GM19035 (cell line): Measurements from ENCODE around the gene ISCU.
"Not testable (repeated sequence)": the region's sequence is repeated elsewhere in the genome, so short reads cannot be mapped to it uniquely, and the experiment has no call there.

Experiments
- ATAC-seq: cut with Tn5 transposase; IDR thresholded peaks from one replicate; pipeline ENCODE4 v1.9.1; 2021; ENCODE audit not compliant: unreplicated experiment

The ISCU gene

DNA sequence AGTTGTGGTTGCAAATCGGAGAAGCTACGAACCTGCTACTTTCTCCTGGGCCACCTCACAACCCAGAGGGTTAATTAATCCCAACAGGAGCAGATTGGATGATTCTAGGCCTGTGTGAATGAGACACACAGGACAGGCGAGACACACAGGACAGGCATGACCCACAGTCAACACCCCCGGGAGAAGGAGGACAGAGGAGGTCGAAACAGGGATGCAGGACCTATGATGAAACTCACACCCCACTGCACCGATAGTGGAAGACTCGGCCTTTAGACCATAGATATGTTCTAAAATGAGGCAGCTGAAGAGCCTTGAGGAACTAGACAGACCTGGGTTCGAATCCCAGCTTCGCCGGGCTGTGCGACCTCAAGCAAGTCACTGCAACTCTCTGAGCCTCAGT is 23.9 kb downstream of the ISCU start:
- ATAC-seq, result no peak

DNA sequence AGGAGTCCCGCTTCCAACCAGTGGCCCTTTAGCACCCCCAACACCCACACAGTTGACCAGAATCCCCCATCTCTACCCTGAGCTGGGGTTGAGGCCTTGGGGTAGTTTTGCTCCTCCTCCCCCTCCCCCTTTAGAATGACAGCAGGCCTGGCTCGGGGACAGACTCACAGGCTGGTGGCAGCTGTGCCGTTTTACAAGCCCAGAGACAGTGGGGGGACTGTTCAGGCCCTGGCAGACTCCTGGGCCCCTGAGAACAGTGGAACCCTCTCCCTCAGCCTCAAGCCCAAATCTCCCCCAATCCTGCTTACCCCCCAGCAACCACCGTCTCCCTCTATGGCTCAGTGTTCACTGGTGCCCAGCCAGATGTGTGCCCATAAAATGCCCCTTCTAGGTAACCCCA is 25.4 kb downstream of the ISCU start:
- no peak for ATAC-seq

DNA sequence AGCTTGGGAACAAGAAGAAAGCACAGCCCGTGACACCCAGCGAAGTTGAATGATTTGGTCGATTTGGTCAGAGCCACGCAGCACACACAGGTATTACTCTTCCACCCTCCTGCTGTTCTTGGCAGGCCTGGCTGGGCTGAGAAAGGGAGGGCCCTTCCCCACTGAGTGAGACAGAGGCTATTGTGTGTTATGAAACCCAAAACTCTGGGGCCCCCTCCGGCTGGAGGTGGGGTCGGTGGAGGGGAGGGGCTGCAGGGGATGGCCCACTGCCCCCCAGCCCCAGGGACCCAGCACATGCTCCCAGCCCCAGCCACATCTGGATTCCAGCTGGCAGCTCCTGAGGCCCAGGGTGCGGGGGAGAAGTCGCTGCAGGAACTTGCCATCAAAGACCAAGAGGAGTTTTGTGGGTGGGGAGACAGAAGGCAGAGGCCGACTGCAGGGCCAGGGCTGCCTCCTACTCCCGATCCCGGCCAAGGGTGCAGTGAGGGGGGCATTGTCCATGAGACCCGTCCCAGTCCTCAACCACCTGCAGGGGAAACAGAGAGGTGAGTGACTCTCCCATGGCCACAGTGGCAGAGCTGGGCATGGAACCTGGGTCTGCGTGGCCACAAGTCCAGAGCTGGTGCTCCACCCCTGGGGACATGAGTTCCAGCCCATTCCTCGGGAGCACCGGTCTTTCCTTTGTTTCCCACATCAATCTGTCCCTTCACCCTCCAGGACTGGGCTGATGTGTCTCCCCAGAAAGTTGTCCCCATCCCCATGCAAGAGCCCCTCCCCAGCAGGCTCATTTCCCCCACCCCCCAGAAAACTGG is 26.8 kb downstream of the ISCU start:
- ATAC-seq, result no peak

DNA sequence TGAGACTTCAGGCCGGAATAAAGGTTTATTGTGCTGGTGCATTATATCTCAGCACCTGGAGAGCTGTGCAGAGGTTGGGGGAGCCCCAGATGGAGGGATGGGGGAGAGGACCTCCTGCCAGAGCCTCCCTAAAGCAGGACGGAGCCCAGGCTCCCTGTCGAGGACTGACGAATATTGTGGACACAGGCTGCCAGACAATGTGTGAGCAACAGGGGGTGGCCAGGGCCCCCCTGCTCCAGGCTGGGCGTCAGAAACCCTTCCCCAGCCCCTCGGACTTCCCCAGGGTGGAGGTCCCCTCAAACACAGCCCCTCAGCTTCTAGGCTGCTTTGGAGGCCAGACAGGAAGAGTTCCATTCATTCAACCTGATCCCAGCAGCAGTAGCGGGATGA is 27.4 kb downstream of the ISCU start:
- no peak for ATAC-seq

DNA sequence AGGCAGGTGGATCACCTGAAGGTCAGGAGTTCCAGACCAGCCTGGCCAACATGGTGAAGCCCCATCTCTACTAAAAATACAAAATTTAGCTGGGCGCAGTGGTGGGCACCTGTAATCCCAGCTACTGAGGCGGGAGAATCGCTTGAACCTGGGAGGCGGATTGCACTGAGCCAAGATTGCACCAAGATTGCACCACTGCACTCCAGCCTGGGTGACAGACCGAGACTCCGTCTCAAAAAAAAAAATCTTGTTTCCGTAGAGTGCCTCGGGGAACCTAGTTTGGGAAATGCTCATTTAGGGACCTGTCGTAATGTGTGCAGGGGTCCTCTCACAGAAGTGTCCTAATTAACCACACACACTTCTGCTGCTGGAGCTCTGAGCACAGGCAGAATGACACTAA is 28.1 kb downstream of the ISCU start:
- ATAC-seq, result not testable (repeated sequence)

DNA sequence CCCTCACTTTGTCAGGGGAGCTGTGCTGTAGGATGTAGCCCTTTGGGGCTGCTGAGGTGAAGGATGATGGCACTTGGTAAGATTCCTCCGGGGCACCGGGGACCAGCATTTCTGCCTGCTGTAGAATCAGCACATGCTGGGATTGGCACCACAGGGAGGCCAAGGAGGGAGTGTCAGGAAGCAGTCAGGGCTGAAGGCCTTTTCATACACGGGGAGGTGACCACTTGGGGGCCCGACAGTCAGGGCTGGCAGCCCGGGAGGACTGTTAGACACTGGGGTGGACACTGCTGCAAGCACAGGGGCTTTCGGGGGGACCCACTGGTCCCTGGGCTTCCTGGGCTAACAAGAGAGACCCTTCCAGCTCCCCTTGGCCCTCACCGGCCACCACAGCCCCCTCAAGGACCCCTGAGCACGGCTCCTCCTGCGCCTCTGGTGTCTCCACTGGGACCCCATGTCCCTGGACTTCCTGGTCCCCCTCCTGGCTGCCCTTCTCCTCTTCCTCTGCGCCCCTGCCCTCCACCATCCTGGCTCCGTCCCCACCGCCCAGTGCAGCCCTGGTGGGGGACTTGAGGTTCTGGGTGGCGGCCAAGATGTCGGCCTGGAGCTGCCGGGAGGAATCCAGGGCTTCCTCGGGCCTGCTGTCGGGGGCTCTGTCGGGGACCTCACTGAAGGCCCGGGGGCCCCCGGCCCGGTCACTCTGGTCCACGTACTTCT is 29.0 kb downstream of the ISCU start:
- ATAC-seq, result no peak

DNA sequence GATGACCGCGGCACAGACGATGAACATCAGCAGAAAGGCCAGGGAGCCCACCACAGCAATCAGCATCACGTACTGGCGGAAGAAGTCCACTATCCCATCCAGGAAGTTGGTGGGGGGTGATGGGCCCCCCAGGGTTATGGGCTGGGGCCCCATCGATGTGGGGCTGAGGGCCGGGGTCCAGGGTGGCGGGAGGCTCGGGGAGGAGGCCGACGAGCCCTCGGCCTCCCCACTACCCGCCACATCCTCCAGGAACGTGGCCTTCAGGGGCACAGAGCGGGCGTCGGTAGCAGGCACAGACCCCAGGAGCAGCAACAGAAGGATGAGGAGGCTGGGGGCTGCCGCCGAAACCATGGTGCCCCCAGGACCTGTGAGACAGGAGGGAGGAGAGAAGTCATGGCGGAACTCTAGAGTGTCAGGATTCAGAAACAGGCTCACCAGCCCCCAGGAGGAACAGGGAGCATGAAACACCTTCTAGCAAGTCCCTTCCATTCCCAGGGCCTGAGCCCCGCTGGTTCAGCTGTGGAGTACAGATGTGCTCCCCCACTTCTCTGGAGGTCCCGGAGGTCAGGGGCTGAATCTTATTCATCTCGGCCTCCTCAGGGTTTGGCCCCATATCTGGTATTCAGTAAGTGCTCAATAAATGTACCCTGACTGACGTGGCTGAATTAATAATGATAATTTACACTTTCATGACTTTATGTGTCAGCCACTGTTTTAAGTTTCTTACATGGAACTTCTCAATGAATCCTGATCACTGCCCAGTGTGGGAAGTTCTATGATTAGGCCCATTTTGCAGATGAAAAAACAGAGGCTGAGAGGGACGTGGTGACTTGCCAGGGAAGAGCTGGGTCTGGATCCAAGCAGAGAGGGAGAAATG is 29.9 kb downstream of the ISCU start:
- ATAC-seq, result no peak

DNA sequence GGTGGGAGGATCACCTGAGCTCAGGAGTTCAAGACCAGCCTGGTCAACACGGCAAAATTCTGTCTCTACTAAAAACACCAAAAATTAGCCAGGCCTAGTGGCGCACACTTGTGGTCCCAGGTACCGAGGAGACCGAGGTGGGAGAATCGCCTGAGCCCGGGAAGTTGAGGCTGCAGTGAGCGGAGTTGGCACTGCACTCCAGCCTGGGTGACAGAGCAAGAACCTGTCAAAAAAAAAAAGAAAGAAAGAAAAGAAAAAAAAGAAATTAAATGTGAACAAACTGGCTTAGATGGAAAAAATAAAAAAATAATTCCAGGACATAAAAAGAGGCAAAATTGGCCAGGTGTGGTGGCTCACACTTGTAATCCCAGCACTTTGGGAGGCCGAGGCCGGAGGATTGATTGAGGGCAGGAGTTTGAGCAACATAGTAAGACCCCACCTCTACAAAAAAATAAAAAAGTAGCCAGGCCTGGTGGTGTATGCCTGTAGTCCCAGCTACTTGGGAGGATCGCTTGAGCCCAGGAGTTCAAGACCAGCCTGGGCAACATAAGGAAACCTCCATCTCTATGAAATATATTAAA is 32.0 kb downstream of the ISCU start:
- ATAC-seq, result no peak

DNA sequence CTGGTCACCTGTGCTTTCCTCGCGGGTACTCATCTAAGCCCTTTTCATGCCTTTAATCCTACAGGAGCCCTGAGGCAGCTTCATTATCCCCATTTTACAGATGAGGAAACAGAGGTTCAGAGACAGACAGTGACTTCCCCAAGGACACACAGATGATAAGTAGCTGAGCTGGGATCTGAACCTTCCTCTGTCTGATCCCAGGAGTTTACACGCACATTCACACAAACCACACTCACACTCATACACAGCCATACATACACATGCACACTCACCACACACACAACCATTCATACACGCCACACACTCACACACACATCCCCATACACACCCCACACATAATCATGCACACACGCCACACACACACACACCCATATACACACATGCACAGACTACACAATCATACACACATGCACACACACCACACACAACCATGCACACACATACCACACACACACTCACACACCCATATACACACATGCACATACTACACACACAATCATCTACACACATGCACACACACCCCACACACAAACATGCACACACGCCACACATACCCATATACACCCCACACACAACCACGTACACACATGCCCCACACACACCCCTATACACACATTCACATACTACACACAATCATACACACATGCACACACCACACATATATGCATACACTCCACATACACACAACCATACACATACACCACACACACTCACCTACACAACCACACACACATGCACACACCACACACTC is 32.7 kb downstream of the ISCU start:
- ATAC-seq, result no peak

DNA sequence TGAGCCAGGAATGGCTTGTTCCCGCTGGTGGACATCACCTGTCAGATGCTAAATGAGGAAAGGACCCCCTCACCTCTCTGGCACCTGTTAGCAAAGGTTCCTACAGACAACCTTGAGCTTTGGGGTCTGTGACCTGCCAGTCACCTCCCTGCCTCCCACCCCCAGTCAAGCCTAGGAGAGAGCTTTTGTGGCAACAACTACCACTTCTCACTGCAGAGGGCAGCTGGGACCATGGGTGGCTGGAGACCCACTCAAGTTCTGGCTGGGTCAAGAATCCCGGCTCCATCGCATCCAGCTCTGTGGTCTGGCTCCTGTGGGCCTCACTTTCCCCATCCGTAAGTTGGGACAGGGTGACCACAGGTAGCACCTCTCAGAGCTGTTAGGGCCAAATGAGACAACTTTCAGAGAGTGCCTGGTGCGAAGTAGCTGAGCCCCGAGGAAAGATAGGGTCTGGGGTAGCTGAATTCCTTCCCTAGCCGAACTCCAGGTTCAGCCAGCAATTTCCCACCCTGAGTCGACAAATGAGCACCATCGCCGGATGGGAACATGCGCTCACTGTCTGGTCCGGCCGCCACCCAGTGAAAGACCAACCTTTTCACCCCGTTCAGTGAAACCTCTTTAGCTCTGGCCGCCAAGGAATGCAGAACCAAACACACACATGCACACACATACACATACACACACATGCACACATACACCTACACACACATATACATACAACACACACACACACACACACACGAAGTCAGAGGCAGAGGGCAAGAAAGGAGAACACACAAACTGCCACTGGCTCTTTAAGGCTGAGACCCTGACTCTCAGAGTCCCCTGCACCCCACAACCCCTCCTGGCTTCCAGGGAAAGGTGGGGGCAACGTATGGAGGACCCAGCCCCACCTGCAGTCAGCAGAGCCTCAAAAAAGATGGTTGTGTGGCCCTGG is 33.6 kb downstream of the ISCU start:
- no peak for ATAC-seq

DNA sequence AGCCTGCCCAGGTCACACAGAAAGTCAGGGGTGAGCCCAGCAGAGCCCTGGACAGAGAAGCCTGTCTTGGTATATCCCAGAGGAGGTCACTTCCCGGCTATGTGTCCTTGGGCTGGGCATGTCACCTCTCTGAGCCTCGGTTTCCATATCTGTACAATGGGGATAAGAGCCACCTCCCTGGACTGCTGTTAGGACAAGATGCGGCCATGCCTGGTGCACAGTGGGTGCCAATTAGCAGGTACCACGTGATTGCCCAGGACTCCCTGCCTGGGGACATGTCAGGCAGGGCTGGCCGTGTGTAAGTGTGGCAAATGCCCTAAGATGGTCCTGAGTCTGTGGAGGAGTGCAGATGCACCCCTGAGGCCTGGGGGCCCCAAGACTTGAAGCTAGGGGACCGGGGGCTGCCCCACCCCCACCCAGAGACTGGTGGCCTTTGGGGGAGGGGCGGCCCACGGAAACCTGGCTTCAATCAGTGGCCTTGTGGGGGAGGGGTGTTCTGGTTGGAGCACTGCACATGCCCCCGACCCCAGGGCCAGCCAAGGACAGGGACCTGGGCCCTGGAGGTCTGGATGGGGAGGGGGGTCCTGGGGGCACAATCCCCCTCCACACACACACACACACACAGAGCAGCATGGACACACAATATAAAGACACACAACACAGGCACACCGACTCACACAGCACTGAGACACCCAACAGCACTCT is 34.6 kb downstream of the ISCU start:
- no peak for ATAC-seq

DNA sequence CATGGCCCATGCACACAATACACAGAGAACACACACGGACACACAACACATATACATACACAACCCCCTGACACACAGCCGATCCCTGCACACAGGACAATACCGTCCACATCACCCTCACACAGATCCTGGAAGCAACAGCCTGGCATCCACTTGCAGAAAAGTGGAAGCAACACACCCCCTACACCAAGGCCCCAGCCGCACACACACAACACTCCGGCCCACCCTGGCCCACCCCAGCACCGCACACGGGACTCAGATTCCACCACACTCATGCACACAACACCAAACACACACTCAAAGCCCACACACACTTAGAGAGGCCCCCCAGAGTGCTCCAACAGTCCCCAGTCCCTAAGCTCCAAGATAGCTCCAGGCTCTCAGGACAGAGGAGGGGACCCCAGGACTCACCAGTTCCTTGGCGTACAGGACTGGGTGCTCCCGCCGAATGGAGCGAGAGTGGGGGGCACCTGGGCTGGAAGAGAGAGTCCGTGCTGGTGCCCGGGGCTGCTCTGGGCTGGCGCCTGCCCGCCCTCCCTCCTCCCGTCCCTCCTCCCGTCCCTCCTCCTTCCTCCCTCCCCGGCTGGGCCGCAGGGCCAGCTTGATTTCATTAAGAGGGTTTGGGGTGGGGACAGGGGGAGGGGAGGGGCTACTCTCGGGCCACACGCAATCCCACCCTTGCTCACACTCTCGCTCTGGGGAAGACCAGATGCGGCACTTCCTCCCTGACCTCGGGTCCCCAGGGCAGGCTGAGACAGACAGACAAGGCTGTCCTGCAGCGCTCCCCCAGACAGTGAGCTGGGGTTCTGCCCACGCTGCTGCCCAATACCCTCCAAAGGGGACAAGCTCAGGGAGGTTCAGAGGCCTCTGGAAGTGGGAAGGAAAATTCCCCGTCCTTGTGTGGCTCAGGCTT is 35.4 kb downstream of the ISCU start, which contains the start of gene TMEM119:
TMEM119 (minus strand) TSS at position 526 of the 913 bp plus-strand sequence. CDS start 5,701 bp downstream, outside the sequence.
- no peak for ATAC-seq

DNA sequence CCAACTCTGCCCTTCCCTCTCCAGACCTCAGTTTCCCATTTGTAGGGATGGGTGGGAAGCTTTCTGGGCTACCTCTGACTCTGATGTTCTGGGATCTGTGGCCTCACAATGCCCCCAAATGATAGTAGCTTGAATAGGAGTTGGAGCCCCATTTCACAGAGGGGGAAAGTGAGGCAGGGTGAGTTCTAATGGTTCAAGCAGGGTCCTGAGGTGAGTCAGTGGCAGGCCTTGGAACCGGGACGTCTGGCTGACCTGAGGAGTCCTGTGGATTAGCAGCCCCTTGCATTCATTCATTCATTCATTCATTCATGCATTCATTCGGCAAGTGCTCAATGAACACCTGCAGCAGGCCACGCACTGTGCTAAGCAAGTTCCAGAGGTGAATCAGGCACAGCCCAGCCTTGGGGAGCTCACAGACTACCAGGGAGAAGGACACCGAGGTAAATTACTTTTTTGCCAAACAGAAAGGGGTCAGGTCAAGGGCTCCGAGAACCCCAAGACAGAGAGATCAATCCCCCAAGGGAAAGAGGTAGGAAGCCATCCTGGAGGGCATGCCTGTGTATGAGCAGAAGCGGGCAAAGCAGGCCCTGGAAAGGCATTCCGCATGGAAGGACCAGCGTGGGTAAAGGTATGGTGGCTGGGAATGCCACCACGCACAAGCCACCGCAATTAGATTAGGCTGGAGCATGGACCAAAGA is 36.3 kb downstream of the ISCU start:
- no peak for ATAC-seq

DNA sequence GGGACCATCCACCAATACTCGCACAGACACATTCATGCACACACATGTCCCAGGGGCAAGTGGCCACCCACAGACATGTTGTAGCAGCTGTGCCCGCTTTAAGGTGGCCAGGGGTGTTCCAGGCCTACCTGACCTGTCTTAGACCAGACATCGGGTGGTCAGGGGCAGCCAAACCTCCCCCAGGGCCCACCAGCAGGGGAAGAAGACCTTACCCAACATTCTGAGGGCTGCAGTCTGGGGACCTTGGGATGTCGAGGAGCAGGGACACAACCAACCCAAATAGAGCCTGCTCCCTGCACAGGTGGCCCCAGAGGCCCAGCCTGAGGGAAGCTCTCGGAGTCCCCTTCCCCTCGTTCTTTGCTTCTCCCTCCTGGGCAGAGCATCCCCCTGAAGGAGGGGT is 37.1 kb downstream of the ISCU start:
- no peak for ATAC-seq

DNA sequence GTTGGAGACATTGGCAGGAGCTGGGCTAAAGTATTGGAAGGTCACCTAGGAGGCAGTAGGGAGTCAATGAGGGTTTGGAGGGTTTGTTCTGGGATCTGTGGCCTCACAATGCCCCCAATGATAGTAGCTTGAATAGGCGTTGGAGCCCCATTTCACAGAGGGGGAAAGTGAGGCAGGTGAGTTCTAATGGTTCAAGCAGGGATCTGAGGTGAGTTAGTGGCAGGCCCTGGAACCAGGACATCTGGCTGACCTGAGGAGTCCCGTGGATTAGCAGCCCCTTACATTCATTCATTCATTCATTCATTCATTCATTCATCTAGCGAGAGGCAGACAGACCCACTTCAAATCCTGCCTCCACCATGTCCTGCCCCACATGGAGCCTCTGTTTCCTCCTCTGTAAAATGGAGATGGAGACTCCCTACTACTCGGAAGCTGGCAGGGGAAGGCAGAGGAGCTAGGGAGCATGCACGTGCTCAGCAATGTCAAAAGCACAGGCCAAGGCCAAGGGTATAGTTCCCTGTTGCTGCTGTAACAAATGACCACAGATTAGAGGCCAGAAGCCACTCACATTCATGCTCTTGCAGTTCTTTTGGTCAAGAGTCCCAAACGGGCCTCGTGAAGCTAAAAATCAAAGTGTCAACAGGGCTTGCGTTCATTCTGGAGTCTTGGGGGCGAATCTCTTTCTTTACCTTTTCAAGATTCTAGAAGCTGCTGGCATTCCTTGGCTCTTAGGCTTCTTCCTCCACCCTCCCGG is 37.7 kb downstream of the ISCU start:
- ATAC-seq, result no peak

DNA sequence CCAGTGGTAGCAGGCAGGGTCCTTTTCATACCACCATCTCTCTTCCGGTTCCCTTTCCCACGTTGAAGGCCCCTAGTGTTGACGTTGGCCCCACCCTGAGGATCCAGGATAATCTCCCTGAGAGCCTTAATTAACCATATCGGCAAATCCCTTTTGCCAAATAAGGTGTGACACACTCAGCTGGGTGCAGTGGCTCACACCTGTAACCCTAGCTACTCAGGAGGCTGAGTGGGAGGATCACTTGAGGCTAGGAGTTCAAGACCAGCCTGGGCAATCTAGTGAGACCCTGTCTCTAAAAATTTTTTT is 38.3 kb downstream of the ISCU start:
- no peak for ATAC-seq
